Lower lobe of right lung (tissue), 2 donors: ENCODE results near the gene SLC41A3. TPM values are rescaled to one million over a fixed set of nuclear protein-coding genes. Genes with fewer than 3 reads are reported as not detected.
A peak's percentile ranks its signal among the peaks of the same experiment; 100 is the strongest.

Source experiments
- ATAC-seq, 2 donors: fragments of 200-7000 bp; cut with Tn5 transposase; one replicate each; pipeline ENCODE4 v1.9.1; 2020 to 2022; ENCODE audit warnings: mild to moderate bottlenecking in 2 of 2, moderate library complexity in 2 of 2
- DNase-seq: peaks from one replicate; pipeline ENCODE4 v3.0.0-alpha.2; 2020
- H3K27ac ChIP-seq: fragments of 200-600 bp; one replicate; pipeline ENCODE4 v1.8.0; 2022
- H3K27me3 ChIP-seq: fragments of 200-600 bp; one replicate; pipeline ENCODE4 v1.8.0; 2022; ENCODE audit warnings: low read depth
- H3K36me3 ChIP-seq: fragments of 200-600 bp; one replicate; pipeline ENCODE4 v1.8.0; 2022; ENCODE audit warnings: mild to moderate bottlenecking
- H3K4me1 ChIP-seq: fragments of 200-600 bp; one replicate; pipeline ENCODE4 v1.8.0; 2022
- H3K4me3 ChIP-seq: fragments of 200-600 bp; one replicate; pipeline ENCODE4 v1.8.0; 2022; ENCODE audit warnings: mild to moderate bottlenecking
- H3K9me3 ChIP-seq: fragments of 200-600 bp; one replicate; pipeline ENCODE4 v1.8.0; 2022
- CTCF ChIP-seq: fragments of 200-600 bp; IDR thresholded peaks from one replicate; pipeline ENCODE4 v1.8.0; 2022; ENCODE audit warnings: antibody characterized with exemption, mild to moderate bottlenecking
- intact Hi-C: fragments of 100-400 bp; cut with DNase I; formaldehyde crosslinking; loops from one replicate; pipeline ENCODE4 v1.11.0; 2022
- total RNA-seq: library from RNA; stranded (reverse); fragmentation: NEBNext Ultra II Directional; extraction: Animal tissue kit (Norgen Biotek cat#: 25700); gene quantifications from one replicate; pipeline ENCODE4 v1.2.1, GENCODE V29; 2021
- donor health status: DM: no; HTN: yes; CAD: no; lungs with severe emphysema.

SLC41A3 gene
- total RNA-seq, 1 donor from 2014 or later, result 36.2 TPM

GRCh38 chr3:126130981-126131745 is 47.2 kb upstream of the SLC41A3 start:
- no peaks in the 10 kb centered on the region for H3K9me3 ChIP-seq
- no peak for TF ChIP-seq CTCF
- H3K27ac ChIP-seq, result no peak overlapping the region
- H3K27me3 ChIP-seq, result no peaks in the 10 kb centered on the region
- no peaks in the 10 kb centered on the region for H3K36me3 ChIP-seq
- no peak for ATAC-seq
- H3K4me3 ChIP-seq, result no peak overlapping the region
- peaks cover 14% of the 10 kb centered on the region for H3K4me1 ChIP-seq
- intact Hi-C loops, result no loop called here
- DNase-seq, result peak; percentile 39

GRCh38 chr3:126130081-126130855 is 46.3 kb upstream of the SLC41A3 start:
- H3K36me3 ChIP-seq, result no peaks in the 10 kb centered on the region
- ATAC-seq (peak; percentile 15 to 20), DNase-seq (peak; percentile 53)
- peaks cover 14% of the 10 kb centered on the region for H3K4me1 ChIP-seq
- no peak overlapping the region for H3K4me3 ChIP-seq
- no peaks in the 10 kb centered on the region for H3K9me3 ChIP-seq
- H3K27me3 ChIP-seq, result no peaks in the 10 kb centered on the region
- TF ChIP-seq CTCF, result no peak
- intact Hi-C loops, result no loop called here
- H3K27ac ChIP-seq, result no peak overlapping the region

GRCh38 chr3:126129398-126129891 is 45.5 kb upstream of the SLC41A3 start:
- H3K9me3 ChIP-seq, result no peaks in the 10 kb centered on the region
- H3K36me3 ChIP-seq, result no peaks in the 10 kb centered on the region
- intact Hi-C loops, result no loop called here
- DNase-seq, result peak; percentile 76
- ATAC-seq, result peak; percentile 59 to 70
- H3K27me3 ChIP-seq, result no peaks in the 10 kb centered on the region
- TF ChIP-seq CTCF, result no peak
- no peak overlapping the region for H3K27ac ChIP-seq
- no peak overlapping the region for H3K4me3 ChIP-seq
- H3K4me1 ChIP-seq, result peaks cover 14% of the 10 kb centered on the region

GRCh38 chr3:126128504-126129397 is 44.8 kb upstream of the SLC41A3 start:
- TF ChIP-seq CTCF, result no peak
- intact Hi-C loops, result no loop called here
- Histone ChIP-seq H3K27ac (no peak overlapping the region), H3K4me1 (peaks cover 9% of the 10 kb centered on the region), H3K4me3 (no peak overlapping the region), H3K36me3 (no peaks in the 10 kb centered on the region), H3K9me3 (no peaks in the 10 kb centered on the region), H3K27me3 (no peaks in the 10 kb centered on the region)
- ATAC-seq (no peak), DNase-seq (peak; percentile 18)

- no peak for ATAC-seq
- no peaks in the 10 kb centered on the region for H3K27me3 ChIP-seq
- DNase-seq, result peak; percentile 30
- H3K36me3 ChIP-seq, result no peaks in the 10 kb centered on the region
- intact Hi-C loops, result no loop called here
- H3K27ac ChIP-seq, result no peak overlapping the region
- H3K4me3 ChIP-seq, result no peak overlapping the region
- TF ChIP-seq CTCF, result no peak
- no peaks in the 10 kb centered on the region for H3K9me3 ChIP-seq
- H3K4me1 ChIP-seq, result peaks cover 9% of the 10 kb centered on the region
Measured at GRCh38 chr3:126127904-126128303, 44.0 kb upstream of the SLC41A3 start.
